Loucy (cell line): ENCODE data around the gene STK4.

ENCODE experiments used
- EZH2phosphoT487 ChIP-seq: fragments of 200-600 bp; IDR thresholded peaks from 2 replicates; pipeline ENCODE4 v1.6.1; 2018; ENCODE audit warnings: antibody characterized with exemption, mild to moderate bottlenecking, moderate library complexity, borderline replicate concordance
- TF ChIP-seq, protein P1 (sequence below): fragments of 200-600 bp; sonication (generic); conservative IDR thresholded peaks from 2 replicates; pipeline ENCODE4 v1.5.1; 2014; ENCODE audit warnings: mild to moderate bottlenecking, antibody characterized with exemption, low read length

DNA sequence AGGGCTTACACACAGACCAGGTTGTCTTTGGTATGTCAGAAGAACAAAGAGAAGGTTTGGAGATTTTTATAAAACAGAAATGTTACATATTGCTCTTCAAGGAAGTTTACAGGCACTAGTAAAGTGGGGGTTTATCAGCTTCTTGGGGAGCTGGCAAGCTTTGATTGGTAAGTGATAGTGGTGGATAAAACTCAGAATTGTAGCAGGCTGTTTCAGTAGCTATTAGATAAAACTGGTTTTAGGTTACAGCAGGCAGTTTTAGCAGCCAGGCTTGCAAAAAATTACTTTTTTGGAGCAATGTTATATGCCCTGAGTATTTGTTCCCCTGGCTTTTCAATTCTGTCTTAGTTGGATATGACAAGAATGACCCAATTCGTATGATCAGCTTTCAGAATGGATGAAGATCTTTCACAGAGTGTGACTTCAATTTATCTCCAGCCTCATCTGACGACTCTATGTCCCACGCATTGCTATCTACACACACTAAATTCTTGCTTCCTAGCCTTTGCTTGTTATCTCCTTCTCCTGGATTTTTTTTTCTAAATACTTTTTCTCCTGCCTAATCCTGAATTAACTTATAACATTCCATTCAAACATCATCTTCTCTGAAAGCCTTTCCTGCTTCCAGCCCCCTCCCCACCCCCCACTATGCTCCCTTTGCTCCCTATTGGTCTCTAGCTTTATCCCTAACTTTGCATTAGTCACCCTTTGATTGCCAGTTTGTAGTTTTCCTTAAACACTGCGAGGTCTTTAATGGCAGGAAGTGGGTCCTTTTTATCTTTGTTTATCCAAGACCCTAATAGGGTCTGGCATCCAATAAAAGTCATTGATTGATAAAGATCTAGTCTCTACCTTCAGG, 5.1 kb upstream of the STK4 start:
- TF ChIP-seq, protein P1, sequence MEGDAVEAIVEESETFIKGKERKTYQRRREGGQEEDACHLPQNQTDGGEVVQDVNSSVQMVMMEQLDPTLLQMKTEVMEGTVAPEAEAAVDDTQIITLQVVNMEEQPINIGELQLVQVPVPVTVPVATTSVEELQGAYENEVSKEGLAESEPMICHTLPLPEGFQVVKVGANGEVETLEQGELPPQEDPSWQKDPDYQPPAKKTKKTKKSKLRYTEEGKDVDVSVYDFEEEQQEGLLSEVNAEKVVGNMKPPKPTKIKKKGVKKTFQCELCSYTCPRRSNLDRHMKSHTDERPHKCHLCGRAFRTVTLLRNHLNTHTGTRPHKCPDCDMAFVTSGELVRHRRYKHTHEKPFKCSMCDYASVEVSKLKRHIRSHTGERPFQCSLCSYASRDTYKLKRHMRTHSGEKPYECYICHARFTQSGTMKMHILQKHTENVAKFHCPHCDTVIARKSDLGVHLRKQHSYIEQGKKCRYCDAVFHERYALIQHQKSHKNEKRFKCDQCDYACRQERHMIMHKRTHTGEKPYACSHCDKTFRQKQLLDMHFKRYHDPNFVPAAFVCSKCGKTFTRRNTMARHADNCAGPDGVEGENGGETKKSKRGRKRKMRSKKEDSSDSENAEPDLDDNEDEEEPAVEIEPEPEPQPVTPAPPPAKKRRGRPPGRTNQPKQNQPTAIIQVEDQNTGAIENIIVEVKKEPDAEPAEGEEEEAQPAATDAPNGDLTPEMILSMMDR = no peak
- TF ChIP-seq EZH2phosphoT487 = no peak
